ENCODE measurements around the gene SH3GL2. TPM values are rescaled to one million over a fixed set of nuclear protein-coding genes. Genes with fewer than 3 reads are reported as not detected.

Gene SH3GL2
- total and polyA plus RNA-seq, 11 donors, result 1.3 to 20.9 (median 5.0) TPM

GRCh38 chr9:17721954-17722353 is 143.1 kb downstream of the SH3GL2 start:
- no peak for DNase-seq
- WGBS, 4 donors, result 80 to 88% (median 84%) methylated on average over 3 of the region's 3 CpGs
- H3K27ac ChIP-seq, result no peak overlapping the region
- H3K4me3 ChIP-seq, result no peak overlapping the region
- no peak for TF ChIP-seq POLR2A (IDR thresholded peaks at IDR 0.05)
- TF ChIP-seq, protein P1, sequence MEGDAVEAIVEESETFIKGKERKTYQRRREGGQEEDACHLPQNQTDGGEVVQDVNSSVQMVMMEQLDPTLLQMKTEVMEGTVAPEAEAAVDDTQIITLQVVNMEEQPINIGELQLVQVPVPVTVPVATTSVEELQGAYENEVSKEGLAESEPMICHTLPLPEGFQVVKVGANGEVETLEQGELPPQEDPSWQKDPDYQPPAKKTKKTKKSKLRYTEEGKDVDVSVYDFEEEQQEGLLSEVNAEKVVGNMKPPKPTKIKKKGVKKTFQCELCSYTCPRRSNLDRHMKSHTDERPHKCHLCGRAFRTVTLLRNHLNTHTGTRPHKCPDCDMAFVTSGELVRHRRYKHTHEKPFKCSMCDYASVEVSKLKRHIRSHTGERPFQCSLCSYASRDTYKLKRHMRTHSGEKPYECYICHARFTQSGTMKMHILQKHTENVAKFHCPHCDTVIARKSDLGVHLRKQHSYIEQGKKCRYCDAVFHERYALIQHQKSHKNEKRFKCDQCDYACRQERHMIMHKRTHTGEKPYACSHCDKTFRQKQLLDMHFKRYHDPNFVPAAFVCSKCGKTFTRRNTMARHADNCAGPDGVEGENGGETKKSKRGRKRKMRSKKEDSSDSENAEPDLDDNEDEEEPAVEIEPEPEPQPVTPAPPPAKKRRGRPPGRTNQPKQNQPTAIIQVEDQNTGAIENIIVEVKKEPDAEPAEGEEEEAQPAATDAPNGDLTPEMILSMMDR (IDR thresholded peaks at IDR 0.05), result no peak
- intact Hi-C loops (cut with DNase I), result loop anchor here in 1 of 10 donors (10.0 kb wide), 1 partner anchor 53 kb away; no protein-coding TSS in a partner anchor
- ATAC-seq, result no peak
- peaks cover 0 to 5% (median 0%) of the 10 kb centered on the region in 12 donors for H3K4me1 ChIP-seq
- H3K27me3 ChIP-seq, result no peaks in the 10 kb centered on the region
- no peaks in the 10 kb centered on the region for H3K36me3 ChIP-seq
- peaks cover 0 to 17% (median 5%) of the 10 kb centered on the region in 12 donors for H3K9me3 ChIP-seq

DNA sequence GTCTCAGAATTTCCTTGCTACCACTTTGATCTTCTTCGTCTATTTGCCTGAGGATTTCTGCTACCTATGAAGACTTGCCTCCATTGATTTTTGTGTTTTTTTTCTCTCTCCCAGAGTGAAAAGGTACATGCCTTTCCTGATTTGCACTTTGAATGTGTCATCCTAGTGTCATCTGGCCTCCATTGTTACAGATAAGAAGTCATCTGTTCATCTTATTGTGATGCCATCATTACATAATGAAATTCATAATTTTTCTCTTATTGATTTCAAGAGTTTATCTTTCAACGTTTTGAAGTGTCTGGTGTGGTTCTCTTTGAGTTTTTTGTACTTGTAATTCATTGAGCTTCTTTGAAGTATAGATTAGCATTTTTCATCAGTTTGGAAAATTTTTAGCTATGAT is 144.8 kb downstream of the SH3GL2 start:
- peaks cover 0 to 17% (median 5%) of the 10 kb centered on the region in 12 donors for H3K9me3 ChIP-seq
- TF ChIP-seq, protein P1 (IDR thresholded peaks at IDR 0.05), result no peak
- no peak for TF ChIP-seq POLR2A (IDR thresholded peaks at IDR 0.05)
- H3K4me3 ChIP-seq, result no peak overlapping the region
- H3K27me3 ChIP-seq, result no peaks in the 10 kb centered on the region
- no peaks in the 10 kb centered on the region for H3K36me3 ChIP-seq
- 54 to 61% (median 56%) methylated on average over 2 of the region's 2 CpGs for WGBS, 4 donors
- peaks cover 0 to 4% (median 0%) of the 10 kb centered on the region in 12 donors for H3K4me1 ChIP-seq
- no peak for DNase-seq
- no peak for ATAC-seq
- intact Hi-C loops (cut with DNase I), result loop anchor here in 1 of 10 donors (10.0 kb wide), 1 partner anchor 51 kb away; no protein-coding TSS in a partner anchor
- no peak overlapping the region for H3K27ac ChIP-seq

DNA sequence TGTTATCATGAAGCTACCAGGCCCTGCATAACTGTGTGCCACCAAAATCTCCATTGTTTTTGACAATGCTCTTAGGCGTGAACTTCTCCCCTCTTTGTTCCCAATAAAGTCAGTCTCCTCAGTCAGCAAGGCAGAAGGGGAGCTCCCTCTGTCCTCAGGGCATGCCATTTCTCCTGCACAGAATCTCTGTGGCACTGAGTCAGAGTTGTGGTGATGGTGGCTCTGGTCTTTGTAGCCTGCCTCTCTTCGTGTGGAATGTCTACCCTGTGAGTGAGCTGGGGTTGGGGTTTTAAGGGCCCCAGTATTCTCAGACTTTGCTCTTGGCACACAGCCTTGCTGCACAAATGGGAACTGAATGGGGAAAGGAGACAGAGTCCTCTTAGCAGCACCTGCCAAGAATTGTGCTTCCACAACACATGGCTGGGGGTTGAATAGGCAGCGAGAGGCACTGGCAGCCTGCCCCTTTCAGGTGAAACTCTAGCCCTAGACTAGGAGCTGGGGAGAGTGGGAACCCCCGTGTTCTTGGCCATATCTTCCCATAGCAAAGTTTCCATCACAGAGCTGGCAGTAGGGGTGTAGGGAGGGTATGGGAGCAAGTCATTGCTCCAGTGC is 146.6 kb downstream of the SH3GL2 start:
- H3K4me3 ChIP-seq, result no peak overlapping the region
- TF ChIP-seq, protein P1 (IDR thresholded peaks at IDR 0.05), result no peak
- no peak for TF ChIP-seq POLR2A (IDR thresholded peaks at IDR 0.05)
- H3K27ac ChIP-seq, result no peak overlapping the region
- no peak for DNase-seq
- peaks cover 0 to 28% (median 5%) of the 10 kb centered on the region in 12 donors for H3K9me3 ChIP-seq
- H3K4me1 ChIP-seq, result no peaks in the 10 kb centered on the region
- no peaks in the 10 kb centered on the region for H3K36me3 ChIP-seq
- 60 to 67% (median 61%) methylated on average over 3 to 4 of the region's 4 CpGs for WGBS, 4 donors
- no peaks in the 10 kb centered on the region for H3K27me3 ChIP-seq
- ATAC-seq, result no peak
- intact Hi-C loops (cut with DNase I), result loop anchor here in 1 of 10 donors (10.0 kb wide), 1 partner anchor 49 kb away; no protein-coding TSS in a partner anchor

DNA sequence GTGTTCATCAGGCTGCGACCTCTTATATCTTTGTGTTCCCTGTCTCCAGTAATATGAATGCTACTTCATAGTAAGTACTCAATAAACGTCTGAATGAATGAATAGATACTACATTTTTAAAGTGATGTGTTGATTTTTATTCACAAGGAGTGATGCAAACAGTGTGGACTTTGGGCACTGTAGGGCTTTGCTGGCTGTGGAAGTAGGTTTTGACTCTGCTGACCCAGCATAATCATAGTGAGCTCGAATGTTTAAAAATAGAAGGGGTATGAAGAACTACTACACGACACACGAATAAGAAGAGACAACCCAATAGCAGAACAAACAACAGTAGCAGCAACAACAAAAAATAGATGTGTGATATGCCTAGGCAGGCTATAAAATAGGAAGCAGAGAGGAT is 147.4 kb downstream of the SH3GL2 start:
- H3K9me3 ChIP-seq, result peaks cover 0 to 28% (median 5%) of the 10 kb centered on the region in 12 donors
- H3K27ac ChIP-seq, result no peak overlapping the region
- H3K4me1 ChIP-seq, result no peaks in the 10 kb centered on the region
- no peak overlapping the region for H3K4me3 ChIP-seq
- no peak for DNase-seq
- no peaks in the 10 kb centered on the region for H3K36me3 ChIP-seq
- peak in 2 of 4 donors; percentile 67 to 69 for ATAC-seq
- no peak for TF ChIP-seq POLR2A (IDR thresholded peaks at IDR 0.05)
- TF ChIP-seq, protein P1 (IDR thresholded peaks at IDR 0.05), result no peak
- 29 to 45% (median 42%) methylated on average over 5 of the region's 5 CpGs for WGBS, 4 donors
- intact Hi-C loops (cut with DNase I), result loop anchor here in 1 of 10 donors (10.0 kb wide), 1 partner anchor 49 kb away; no protein-coding TSS in a partner anchor
- H3K27me3 ChIP-seq, result no peaks in the 10 kb centered on the region

All from heart left ventricle (tissue), 16 donors.